ENCODE measurements around the gene TECPR2.
"Not testable (repeated sequence)": the region's sequence is repeated elsewhere in the genome, so short reads cannot be mapped to it uniquely, and the experiment has no call there.

TECPR2 gene

GRCh38 chr14:102346645-102347044 is 16.1 kb upstream of the TECPR2 start:
- TF ChIP-seq CTCF (IDR thresholded peaks at IDR 0.05; ENCODE audit: low read depth, low read length), result no peak
- no peak overlapping the region for H3K4me3 ChIP-seq (ENCODE audit: low read depth, low read length)

- H3K4me3 ChIP-seq (ENCODE audit: low read depth, low read length), result no peak overlapping the region
- no peak for TF ChIP-seq CTCF (IDR thresholded peaks at IDR 0.05; ENCODE audit: low read depth, low read length)
These were observed 14.4 kb upstream of the TECPR2 start for GRCh38 chr14:102348376-102348775.

GRCh38 chr14:102351023-102351422 is 11.7 kb upstream of the TECPR2 start:
- no peak for TF ChIP-seq CTCF (IDR thresholded peaks at IDR 0.05; ENCODE audit: low read depth, low read length)
- H3K4me3 ChIP-seq (ENCODE audit: low read depth, low read length), result no peak overlapping the region

GRCh38 chr14:102351593-102351992 is 11.1 kb upstream of the TECPR2 start:
- H3K4me3 ChIP-seq (ENCODE audit: low read depth, low read length), result not testable (repeated sequence)

GRCh38 chr14:102352213-102352612 is 10.5 kb upstream of the TECPR2 start:
- no peak overlapping the region for H3K4me3 ChIP-seq (ENCODE audit: low read depth, low read length)
- no peak for TF ChIP-seq CTCF (IDR thresholded peaks at IDR 0.05; ENCODE audit: low read depth, low read length)

- H3K4me3 ChIP-seq (ENCODE audit: low read depth, low read length), result no peak overlapping the region
- TF ChIP-seq CTCF (IDR thresholded peaks at IDR 0.05; ENCODE audit: low read depth, low read length), result no peak
These were observed 9.6 kb upstream of the TECPR2 start for GRCh38 chr14:102353126-102353619.

GRCh38 chr14:102356280-102356679 is 6.5 kb upstream of the TECPR2 start:
- H3K4me3 ChIP-seq (ENCODE audit: low read depth, low read length), result no peak overlapping the region
- no peak for TF ChIP-seq CTCF (IDR thresholded peaks at IDR 0.05; ENCODE audit: low read depth, low read length)

GRCh38 chr14:102359341-102359740 is 3.4 kb upstream of the TECPR2 start:
- H3K4me3 ChIP-seq (ENCODE audit: low read depth, low read length), result no peak overlapping the region
- no peak for TF ChIP-seq CTCF (IDR thresholded peaks at IDR 0.05; ENCODE audit: low read depth, low read length)
